CD4-positive, alpha-beta T cell treated with Interferon alpha-2 for 1 hour (primary cell): ENCODE results near the gene PTER.

Experiments
- DNase-seq, 2 donors: peaks; one replicate each; pipeline ENCODE4 v3.0.0-alpha.2; 2020 to 2022

The PTER gene, protein sequence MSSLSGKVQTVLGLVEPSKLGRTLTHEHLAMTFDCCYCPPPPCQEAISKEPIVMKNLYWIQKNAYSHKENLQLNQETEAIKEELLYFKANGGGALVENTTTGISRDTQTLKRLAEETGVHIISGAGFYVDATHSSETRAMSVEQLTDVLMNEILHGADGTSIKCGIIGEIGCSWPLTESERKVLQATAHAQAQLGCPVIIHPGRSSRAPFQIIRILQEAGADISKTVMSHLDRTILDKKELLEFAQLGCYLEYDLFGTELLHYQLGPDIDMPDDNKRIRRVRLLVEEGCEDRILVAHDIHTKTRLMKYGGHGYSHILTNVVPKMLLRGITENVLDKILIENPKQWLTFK

DNA sequence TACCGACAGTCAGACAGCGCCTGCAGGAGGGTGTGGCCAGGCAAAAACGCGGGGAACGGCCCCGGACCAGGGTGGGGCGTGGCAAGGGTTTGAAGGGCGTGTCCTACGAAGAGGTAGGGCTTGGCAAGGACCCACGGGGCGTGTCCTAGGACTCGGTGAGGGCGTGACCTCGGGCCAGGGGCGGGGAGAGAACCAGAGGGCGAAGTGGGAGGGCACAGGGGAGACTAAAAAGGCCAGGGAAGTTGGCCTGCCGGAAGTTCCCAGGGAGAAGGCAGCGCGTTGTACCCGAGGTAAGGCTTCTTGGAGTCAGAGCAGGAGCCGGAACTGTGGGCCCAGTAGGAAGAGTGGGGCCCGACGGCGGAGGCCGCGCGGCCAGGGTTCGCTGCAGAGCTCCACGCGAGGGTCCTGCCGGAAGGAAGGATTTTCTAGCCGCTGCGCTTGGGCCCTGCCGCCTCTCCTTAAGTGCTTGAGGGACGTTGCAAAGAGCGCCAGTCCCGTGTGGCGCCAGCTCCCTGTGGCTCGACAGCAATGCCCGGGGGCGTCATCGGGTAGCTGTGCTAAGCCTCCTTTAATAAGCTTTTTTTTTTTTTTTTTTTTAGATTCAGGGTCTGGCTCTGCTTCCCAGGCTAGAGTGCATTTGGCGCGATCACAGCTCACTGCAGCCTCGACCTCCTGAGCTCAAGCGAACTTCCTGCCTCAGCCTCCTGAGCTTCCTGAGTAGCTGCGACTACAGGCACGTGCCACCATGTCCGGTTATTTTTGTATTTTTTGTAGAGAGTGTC, at the start of gene PTER:
PTER (plus strand) TSS at position 253 of the 782 bp plus-strand sequence. CDS start 47,375 bp downstream, outside the sequence.
- peak; percentile 95 to 98 for DNase-seq

DNA sequence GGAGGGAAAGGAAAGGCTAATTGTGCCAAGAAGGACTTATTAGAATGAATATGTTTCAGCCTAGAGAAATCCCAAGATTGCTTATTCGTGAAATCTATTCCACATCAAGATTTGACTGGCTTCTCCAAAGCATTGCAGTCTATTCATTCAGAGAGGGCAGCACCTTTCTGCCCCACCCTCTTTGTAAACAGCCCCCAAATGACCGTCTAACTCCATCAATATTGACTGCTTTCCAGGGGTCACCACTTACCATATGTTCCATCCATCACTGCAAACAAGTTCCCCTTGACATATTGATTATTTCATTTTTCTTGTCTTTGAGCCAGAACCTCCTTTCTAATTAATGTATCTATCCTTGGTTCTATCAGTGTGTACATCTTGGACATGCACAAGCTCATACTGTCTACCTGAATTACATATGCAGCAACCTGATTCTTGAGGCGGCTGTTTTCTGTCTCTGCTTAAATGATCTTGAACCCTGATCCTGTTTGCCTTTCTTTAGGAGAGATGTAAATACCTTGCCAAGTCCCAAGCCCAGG, 44.2 kb upstream of the PTER start:
- no peak for DNase-seq

- no peak for DNase-seq
These were observed 43.4 kb upstream of the PTER start for GRCh38 chr10:16393271-16393858.

DNA sequence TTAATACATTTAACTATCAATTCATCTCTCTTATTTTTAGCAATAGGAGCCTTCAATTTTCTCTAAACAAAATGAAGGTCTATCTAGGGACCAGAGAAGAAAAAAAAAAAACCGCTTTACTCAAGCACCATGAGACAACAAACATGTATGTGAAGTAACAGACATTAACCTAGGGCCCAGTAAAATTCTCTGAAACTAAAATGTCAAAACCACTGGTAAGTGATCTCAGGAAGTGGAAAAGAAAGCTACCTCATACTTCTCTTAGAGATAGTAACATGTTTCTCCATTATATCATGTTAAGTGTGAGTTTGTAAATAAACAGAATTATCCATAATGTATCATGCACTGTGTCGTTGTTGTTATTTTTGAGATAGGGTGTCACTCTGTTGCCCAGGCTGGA, 35.4 kb upstream of the PTER start:
- no peak for DNase-seq

DNA sequence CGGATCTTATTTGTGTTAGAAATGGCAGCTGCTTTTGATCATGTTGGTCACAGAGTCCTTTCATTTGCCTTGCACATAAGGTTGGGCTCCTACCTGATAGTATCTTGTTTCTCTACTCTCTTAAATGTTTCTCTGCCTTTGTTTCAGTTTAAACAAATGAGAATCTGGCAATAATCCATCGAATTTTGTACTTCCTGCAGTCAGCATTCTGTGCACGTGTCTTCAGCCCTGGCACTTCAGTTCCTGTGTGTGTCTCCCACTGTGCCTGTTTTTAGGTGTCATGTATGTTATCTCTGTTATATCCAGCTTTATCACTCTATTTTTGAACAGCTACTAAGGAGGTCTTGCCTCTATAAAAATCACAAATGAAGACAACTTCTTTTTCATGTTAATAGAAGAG, 28.4 kb upstream of the PTER start:
- no peak for DNase-seq

- no peak for DNase-seq
These were observed 19.5 kb upstream of the PTER start for GRCh38 chr10:16417341-16417740.

DNA sequence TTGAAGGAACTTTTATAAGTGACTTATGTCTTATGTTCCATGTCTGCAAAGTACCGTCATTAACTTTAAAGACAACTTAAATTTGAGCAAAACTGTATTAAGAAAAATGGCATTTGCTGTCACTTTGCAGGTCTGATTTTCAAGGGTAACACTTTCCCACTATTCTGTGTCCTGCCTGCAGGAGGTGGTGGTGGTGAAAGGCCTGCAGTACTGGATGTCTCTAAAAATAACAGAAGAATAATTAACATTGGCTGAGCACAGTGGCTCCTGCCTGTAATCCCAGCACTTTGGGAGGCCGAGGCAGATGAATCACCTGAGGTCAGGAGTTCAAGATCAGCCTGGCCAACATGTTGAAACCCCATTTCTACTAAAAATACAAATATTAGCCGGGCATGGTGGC, 13.2 kb upstream of the PTER start:
- no peak for DNase-seq

- DNase-seq: no peak
These were observed 11.4 kb upstream of the PTER start for GRCh38 chr10:16425449-16425848.

GRCh38 chr10:16429539-16429938, 7.3 kb upstream of the PTER start:
- DNase-seq: no peak

- no peak for DNase-seq
These were observed 448 bp upstream of the PTER start for GRCh38 chr10:16436367-16436757.

- no peak for DNase-seq
These were observed 707 bp downstream of the PTER start for GRCh38 chr10:16437540-16437894.

DNA sequence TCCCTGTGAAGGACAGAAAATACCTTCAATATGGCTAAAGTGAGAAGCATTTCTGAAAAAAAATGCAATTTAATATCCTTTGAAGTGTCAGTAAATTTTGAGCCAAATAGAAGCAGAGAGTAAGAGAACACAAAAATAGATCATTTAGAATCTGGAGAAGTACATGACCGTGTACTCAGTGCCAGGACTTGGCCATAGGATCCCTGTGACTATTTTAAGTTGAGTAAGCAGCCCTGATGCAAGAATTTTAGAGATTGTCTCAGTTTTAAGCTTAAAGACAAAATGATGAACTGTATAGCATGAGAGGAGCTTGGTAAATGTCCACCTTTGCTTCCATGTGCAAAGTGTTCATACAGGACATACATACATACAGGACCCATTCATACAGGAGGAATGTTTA, 2.5 kb downstream of the PTER start:
- no peak for DNase-seq

DNA sequence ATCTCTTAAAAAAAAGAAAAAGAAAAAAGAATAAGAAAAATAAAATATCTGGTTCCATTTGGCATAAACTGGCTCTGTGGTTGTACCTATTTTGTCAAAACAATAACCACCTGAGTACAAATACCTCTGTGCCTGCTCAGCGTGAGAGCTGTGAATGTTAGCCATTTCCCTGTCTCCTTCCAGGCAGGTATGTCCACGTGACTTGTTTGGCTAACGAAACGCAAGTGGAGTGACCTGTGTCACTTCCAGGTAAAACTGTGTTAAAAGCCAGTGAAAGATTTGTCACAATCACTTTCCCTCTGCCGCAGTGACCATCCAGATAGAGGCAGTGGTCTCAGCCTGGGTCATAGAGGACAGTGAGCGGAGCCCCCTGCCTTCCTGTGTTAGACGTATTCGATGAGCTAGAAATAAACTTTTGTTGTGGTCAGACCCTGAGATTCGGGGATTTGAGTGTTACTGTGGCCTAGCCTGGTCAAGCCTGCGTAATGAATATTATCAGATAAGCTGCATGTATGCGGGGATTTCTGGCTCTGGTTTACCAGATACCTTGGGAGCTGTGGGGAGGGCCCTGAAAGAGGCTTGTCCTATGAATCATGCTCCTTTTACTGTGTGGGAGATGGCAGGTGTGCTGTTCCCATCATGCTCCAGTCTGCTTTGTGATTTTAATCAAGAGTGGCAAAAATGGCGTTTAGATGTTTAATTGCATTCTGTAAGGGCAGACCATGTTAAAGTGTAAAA, 3.8 kb downstream of the PTER start:
- peak in 1 of 2 donors; percentile 25 for DNase-seq

GRCh38 chr10:16441173-16441840, 4.5 kb downstream of the PTER start:
- peak in 1 of 2 donors; percentile 13 for DNase-seq

GRCh38 chr10:16442914-16443313, 6.1 kb downstream of the PTER start:
- DNase-seq: no peak

DNA sequence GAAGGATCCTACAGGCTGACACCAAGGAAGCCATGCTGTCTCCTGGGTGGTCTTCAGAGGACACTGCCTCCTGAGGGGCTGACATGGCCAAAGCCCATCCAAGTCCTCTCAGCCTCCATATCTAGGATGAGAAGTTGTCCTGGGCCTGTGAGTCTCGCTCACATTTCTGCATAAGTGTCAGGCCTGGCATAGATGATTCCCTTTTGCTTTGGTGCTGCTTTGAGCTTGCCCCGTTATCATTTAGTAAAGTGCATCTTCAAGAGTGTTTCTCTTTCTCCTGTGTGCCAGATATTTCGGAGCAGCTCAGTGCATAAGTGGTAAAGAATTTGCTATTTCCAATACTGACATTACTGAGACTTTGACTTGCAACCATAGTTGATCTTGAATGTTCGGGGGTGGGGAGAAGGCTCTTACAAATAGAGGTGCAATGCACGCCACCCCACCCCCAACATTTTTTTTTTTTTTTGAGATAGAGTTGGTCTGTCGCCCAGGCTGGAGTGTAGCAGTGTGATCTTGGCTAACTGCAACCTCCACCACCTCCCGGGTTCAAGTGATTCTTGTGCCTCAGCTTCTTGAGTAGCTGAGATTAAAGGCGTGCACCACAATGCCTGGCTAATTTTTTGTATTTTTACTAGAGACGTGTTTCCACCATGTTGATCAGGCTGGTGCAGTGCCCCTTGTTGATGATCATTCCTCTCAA, 9.1 kb downstream of the PTER start:
- no peak for DNase-seq

GRCh38 chr10:16449454-16449853, 12.6 kb downstream of the PTER start:
- DNase-seq: no peak

GRCh38 chr10:16458166-16458955, 21.6 kb downstream of the PTER start:
- DNase-seq: no peak

DNA sequence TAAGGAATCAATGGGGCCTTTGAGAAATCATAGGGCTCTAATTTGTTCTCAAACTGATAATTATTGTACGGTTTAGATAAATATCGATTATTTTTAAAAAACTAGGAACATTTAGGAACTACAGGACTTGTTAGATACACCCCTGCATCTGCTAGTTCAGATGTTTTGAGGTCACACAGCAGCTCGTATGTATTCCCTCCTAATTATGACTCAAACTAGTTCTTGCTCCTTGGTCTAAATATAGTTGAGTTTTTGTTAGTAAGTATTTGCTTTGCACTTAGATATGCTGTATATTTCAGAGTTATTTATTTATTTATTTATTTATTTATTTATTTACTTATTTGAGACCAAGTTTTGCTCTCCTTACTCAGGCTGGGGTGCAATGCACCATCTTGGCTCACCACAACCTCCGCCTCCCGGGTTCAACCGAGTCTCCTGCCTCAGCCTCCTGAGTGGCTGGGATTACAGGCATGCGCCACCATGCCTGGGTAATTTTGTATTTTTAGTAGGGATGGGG, 22.7 kb downstream of the PTER start:
- no peak for DNase-seq

GRCh38 chr10:16466001-16466400, 29.2 kb downstream of the PTER start:
- DNase-seq: no peak

GRCh38 chr10:16470747-16471146, 33.9 kb downstream of the PTER start:
- peak; percentile 12 to 22 for DNase-seq
